GM12875 (cell line): ENCODE results near the gene ZNHIT6.

ENCODE experiments used
- H3K4me3 ChIP-seq: one replicate; pipeline ENCODE4 v1.5.1; 2011; ENCODE audit warnings: low read depth, low read length, control low read depth
- CTCF ChIP-seq: IDR thresholded peaks from 2 replicates; pipeline ENCODE4 v1.5.1; 2011; ENCODE audit warnings: low read depth, mild to moderate bottlenecking, control low read depth, inconsistent platforms, low read length, moderate library complexity, borderline replicate concordance; ENCODE audit not compliant: insufficient read depth

Gene ZNHIT6

GRCh38 chr1:85621430-85621829 lies 86.8 kb downstream of the ZNHIT6 start:
- TF ChIP-seq CTCF: no peak
- no peak overlapping the region for H3K4me3 ChIP-seq

GRCh38 chr1:85617633-85618100 lies 90.6 kb downstream of the ZNHIT6 start:
- no peak overlapping the region for H3K4me3 ChIP-seq
- no peak for TF ChIP-seq CTCF

- no peak for TF ChIP-seq CTCF
Observed at GRCh38 chr1:85616736-85617135, 91.5 kb downstream of the ZNHIT6 start.

GRCh38 chr1:85616364-85616705 lies 91.9 kb downstream of the ZNHIT6 start:
- H3K4me3 ChIP-seq: no peak overlapping the region
- TF ChIP-seq CTCF: no peak

More at GRCh38 chr1:85616736-85617135, 91.5 kb downstream of the ZNHIT6 start:
- H3K4me3 ChIP-seq: no peak overlapping the region

- no peak for TF ChIP-seq CTCF
Observed at GRCh38 chr1:85615586-85616363, 92.5 kb downstream of the ZNHIT6 start.

GRCh38 chr1:85612704-85613361 lies 95.4 kb downstream of the ZNHIT6 start:
- no peak overlapping the region for H3K4me3 ChIP-seq
- peak; percentile 64; the same call in 1 of the 2 replicates for TF ChIP-seq CTCF

More at GRCh38 chr1:85615586-85616363, 92.5 kb downstream of the ZNHIT6 start:
- H3K4me3 ChIP-seq: no peak overlapping the region

GRCh38 chr1:85611856-85612255 lies 96.4 kb downstream of the ZNHIT6 start:
- TF ChIP-seq CTCF: no peak
- H3K4me3 ChIP-seq: no peak overlapping the region
